ENCODE results near the gene NEK4. TPM values are rescaled to one million over a fixed set of nuclear protein-coding genes. Genes with fewer than 3 reads are reported as not detected.

The NEK4 gene
- total and polyA plus RNA-seq, 2 donors (not counting 1 experiment from before 2014, with no cell fraction given) = 9.0 to 33.8 TPM

DNA sequence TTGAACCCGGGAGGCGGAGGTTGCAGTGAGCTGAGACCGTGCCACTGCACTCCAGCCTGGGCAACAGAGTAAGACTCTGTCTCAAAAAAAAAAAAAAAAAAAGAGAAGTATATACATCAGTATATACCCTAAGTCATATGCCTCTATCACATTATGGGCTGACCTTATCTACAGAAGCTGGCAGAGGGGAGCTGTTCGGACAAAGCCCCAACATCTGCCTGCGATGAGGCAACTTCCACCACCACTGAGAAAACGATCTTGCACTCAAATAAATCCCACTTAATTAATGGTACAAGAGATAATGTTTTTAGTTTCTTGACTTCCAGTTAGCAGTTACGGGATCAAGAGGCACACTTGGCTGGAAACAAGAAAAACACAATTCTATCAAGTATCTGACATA is 67.4 kb downstream of the NEK4 start:
- Histone ChIP-seq H3K79me2 (ENCODE audit: control insufficient read depth, insufficient read depth, low read length) (peaks cover 58% of the 10 kb centered on the region), H3K27ac (ENCODE audit: low read length in 2 of 2) (no peak overlapping the region), H3K9ac (ENCODE audit: low read length) (no peak overlapping the region), H2AFZ (ENCODE audit: insufficient read depth, low read depth, low read length, poor library complexity, severe bottlenecking) (no peak overlapping the region), H3K4me1 (ENCODE audit: control insufficient read depth in 2 of 2, insufficient read depth in 2 of 2, low read length in 2 of 2) (peaks cover 29 to 32% of the 10 kb centered on the region in 2 donors), H3K36me3 (replicated peaks in 1 of 2; ENCODE audit: control extremely low read depth in 1 of 2, control insufficient read depth in 1 of 2, extremely low read depth in 1 of 2, insufficient read depth in 2 of 2, low read length in 1 of 2) (peaks cover 3 to 11% of the 10 kb centered on the region in 2 experiments), H3K4me2 (replicated peaks; ENCODE audit: low read depth, low read length, poor library complexity, severe bottlenecking) (no peak overlapping the region), H3K27me3 (replicated peaks in 1 of 4; ENCODE audit: control extremely low read depth in 1 of 4, control insufficient read depth in 3 of 4, insufficient read depth in 4 of 4, low read length in 3 of 4) (no peaks in the 10 kb centered on the region), H4K20me1 (ENCODE audit: control insufficient read depth, insufficient read depth, low read length, poor library complexity, severe bottlenecking) (no peaks in the 10 kb centered on the region), H3K9me3 (ENCODE audit: control extremely low read depth in 1 of 3, control insufficient read depth in 2 of 3, insufficient read depth in 1 of 3, low read length in 2 of 3) (no peaks in the 10 kb centered on the region), H3K4me3 (ENCODE audit: control extremely low read depth in 1 of 5, extremely low read depth in 1 of 5, insufficient read depth in 1 of 5, low read depth in 2 of 5, low read length in 4 of 5) (no peak overlapping the region)
- no peak overlapping the region for H3K27ac Mint-ChIP-seq
- no CpG with 5 or more reads among the region's 7 CpGs for WGBS (ENCODE audit: insufficient coverage)
- ATAC-seq (ENCODE audit: low read depth) (no peak), DNase-seq (no peak)
- TF ChIP-seq, protein P1, sequence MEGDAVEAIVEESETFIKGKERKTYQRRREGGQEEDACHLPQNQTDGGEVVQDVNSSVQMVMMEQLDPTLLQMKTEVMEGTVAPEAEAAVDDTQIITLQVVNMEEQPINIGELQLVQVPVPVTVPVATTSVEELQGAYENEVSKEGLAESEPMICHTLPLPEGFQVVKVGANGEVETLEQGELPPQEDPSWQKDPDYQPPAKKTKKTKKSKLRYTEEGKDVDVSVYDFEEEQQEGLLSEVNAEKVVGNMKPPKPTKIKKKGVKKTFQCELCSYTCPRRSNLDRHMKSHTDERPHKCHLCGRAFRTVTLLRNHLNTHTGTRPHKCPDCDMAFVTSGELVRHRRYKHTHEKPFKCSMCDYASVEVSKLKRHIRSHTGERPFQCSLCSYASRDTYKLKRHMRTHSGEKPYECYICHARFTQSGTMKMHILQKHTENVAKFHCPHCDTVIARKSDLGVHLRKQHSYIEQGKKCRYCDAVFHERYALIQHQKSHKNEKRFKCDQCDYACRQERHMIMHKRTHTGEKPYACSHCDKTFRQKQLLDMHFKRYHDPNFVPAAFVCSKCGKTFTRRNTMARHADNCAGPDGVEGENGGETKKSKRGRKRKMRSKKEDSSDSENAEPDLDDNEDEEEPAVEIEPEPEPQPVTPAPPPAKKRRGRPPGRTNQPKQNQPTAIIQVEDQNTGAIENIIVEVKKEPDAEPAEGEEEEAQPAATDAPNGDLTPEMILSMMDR (IDR thresholded peaks at IDR 0.05) = no peak
- no peak for TF ChIP-seq EZH2 (IDR thresholded peaks at IDR 0.05; ENCODE audit: borderline replicate concordance, insufficient read depth, low read depth, low read length, poor library complexity, severe bottlenecking)
- H3K9me3 Mint-ChIP-seq (ENCODE audit: insufficient read depth) = no peaks in the 10 kb centered on the region
- intact Hi-C loops (cut with micrococcal nuclease) = loop anchor here (10.0 kb wide), 1 partner anchor 729 kb away; the partner anchor contains the start of genes ABHD14A and ABHD14B
- ChIA-PET POLR2A (no interaction called here), CTCF (no interaction called here)
- H3K27me3 Mint-ChIP-seq = no peaks in the 10 kb centered on the region
- H3K4me3 Mint-ChIP-seq = no peak overlapping the region
- peaks cover 34% of the 10 kb centered on the region for H3K4me1 Mint-ChIP-seq

DNA sequence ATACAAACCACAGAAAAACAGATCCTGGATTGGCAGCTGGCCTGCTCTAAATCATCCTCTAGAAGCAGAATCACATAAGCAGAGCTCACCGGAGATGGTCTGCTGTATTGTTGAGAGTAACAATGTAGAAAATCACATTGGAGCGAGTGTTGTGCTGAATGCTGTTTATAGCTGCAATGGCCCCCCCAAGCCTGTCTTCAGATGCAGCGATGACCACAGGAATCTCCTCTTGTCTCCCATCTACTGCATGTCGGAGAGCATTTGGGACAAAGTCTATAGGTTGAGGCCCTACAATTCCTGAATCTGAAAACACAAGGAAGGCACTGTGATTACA is 73.1 kb downstream of the NEK4 start:
- ATAC-seq (ENCODE audit: low read depth) (no peak), DNase-seq (no peak)
- no peak overlapping the region for H3K4me2 ChIP-seq (replicated peaks; ENCODE audit: low read depth, low read length, poor library complexity, severe bottlenecking)
- ChIA-PET CTCF (no interaction called here), POLR2A (no interaction called here)
- peak overlapping the region in 1 of 2 donors; percentile 25 for H3K27ac ChIP-seq (ENCODE audit: low read length in 2 of 2)
- H3K79me2 ChIP-seq (ENCODE audit: control insufficient read depth, insufficient read depth, low read length) = peaks cover 13% of the 10 kb centered on the region
- intact Hi-C loops (cut with micrococcal nuclease) = no loop called here
- no peaks in the 10 kb centered on the region for H3K27me3 ChIP-seq (replicated peaks in 1 of 4; ENCODE audit: control extremely low read depth in 1 of 4, control insufficient read depth in 3 of 4, insufficient read depth in 4 of 4, low read length in 3 of 4)
- no peaks in the 10 kb centered on the region for H3K9me3 Mint-ChIP-seq (ENCODE audit: insufficient read depth)
- H4K20me1 ChIP-seq (ENCODE audit: control insufficient read depth, insufficient read depth, low read length, poor library complexity, severe bottlenecking) = no peaks in the 10 kb centered on the region
- H3K27me3 Mint-ChIP-seq = no peaks in the 10 kb centered on the region
- peaks cover 8 to 56% of the 10 kb centered on the region in 2 experiments for H3K36me3 ChIP-seq (replicated peaks in 1 of 2; ENCODE audit: control extremely low read depth in 1 of 2, control insufficient read depth in 1 of 2, extremely low read depth in 1 of 2, insufficient read depth in 2 of 2, low read length in 1 of 2)
- TF ChIP-seq EZH2 (IDR thresholded peaks at IDR 0.05; ENCODE audit: borderline replicate concordance, insufficient read depth, low read depth, low read length, poor library complexity, severe bottlenecking) = no peak
- H3K9me3 ChIP-seq (ENCODE audit: control extremely low read depth in 1 of 3, control insufficient read depth in 2 of 3, insufficient read depth in 1 of 3, low read length in 2 of 3) = no peaks in the 10 kb centered on the region
- 100% methylated on average over 1 of the region's 4 CpGs for WGBS (ENCODE audit: insufficient coverage)
- peaks cover 0 to 10% of the 10 kb centered on the region in 2 donors for H3K4me1 ChIP-seq (ENCODE audit: control insufficient read depth in 2 of 2, insufficient read depth in 2 of 2, low read length in 2 of 2)
- peaks cover 8% of the 10 kb centered on the region for H3K4me1 Mint-ChIP-seq
- no peak overlapping the region for H3K4me3 Mint-ChIP-seq
- no peak overlapping the region for H3K9ac ChIP-seq (ENCODE audit: low read length)
- no peak overlapping the region for H2AFZ ChIP-seq (ENCODE audit: insufficient read depth, low read depth, low read length, poor library complexity, severe bottlenecking)
- no peak overlapping the region for H3K4me3 ChIP-seq (ENCODE audit: control extremely low read depth in 1 of 5, extremely low read depth in 1 of 5, insufficient read depth in 1 of 5, low read depth in 2 of 5, low read length in 4 of 5)
- H3K27ac Mint-ChIP-seq = peak overlapping the region; percentile 41

Measured in B cell (primary cell).